ENCODE data around the gene KLHL20.

DNA sequence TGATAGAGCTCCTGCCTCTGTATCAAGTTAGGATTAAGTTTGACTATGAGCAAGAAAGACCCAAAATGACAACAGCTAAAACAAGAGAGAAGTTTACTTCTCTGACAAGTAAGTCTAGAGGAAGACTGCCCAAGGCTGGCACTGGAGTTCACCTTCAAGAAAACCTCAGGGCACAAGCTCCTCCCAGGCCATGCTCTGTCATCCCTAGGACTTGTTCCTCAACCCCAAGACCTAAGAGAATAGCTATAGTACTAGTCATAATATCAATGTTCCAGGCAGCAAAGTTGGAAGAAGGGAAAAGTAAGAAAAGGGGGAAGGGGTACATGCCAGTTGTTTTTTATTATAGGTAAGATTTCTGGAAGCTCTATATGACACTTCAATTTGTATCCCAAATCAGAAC is 83.3 kb downstream of the KLHL20 start:
- no peak for TF ChIP-seq POLR2AphosphoS5 (IDR thresholded peaks at IDR 0.05)
- TF ChIP-seq, protein P1, sequence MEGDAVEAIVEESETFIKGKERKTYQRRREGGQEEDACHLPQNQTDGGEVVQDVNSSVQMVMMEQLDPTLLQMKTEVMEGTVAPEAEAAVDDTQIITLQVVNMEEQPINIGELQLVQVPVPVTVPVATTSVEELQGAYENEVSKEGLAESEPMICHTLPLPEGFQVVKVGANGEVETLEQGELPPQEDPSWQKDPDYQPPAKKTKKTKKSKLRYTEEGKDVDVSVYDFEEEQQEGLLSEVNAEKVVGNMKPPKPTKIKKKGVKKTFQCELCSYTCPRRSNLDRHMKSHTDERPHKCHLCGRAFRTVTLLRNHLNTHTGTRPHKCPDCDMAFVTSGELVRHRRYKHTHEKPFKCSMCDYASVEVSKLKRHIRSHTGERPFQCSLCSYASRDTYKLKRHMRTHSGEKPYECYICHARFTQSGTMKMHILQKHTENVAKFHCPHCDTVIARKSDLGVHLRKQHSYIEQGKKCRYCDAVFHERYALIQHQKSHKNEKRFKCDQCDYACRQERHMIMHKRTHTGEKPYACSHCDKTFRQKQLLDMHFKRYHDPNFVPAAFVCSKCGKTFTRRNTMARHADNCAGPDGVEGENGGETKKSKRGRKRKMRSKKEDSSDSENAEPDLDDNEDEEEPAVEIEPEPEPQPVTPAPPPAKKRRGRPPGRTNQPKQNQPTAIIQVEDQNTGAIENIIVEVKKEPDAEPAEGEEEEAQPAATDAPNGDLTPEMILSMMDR (IDR thresholded peaks at IDR 0.05), result no peak
